AG04449 (cell line): Measurements from ENCODE around the gene CPAMD8.
"Not testable (repeated sequence)": the region's sequence is repeated elsewhere in the genome, so short reads cannot be mapped to it uniquely, and the experiment has no call there.

Experiments
- CTCF ChIA-PET: fragments of 350-600 bp; formaldehyde crosslinking; extraction: SDS; loops from one replicate; lab custom pipeline; 2021; ENCODE audit warnings: antibody characterized with exemption; lab: Yijun Ruan, JAX
- POLR2A ChIA-PET: fragments of 400-600, 350-600 bp; formaldehyde crosslinking; extraction: SDS; loops from one replicate; lab custom pipeline; 2020; ENCODE audit warnings: antibody characterized with exemption, inconsistent platforms; lab: Yijun Ruan, JAX
- DNase-seq: peaks from one replicate; pipeline ENCODE4 v3.0.0-alpha.2; 2010; ENCODE audit warnings: low read depth, low spot score
- H3K4me3 ChIP-seq: 2 replicates; pipeline ENCODE4 v1.5.1; 2011; ENCODE audit warnings: low read depth, mild to moderate bottlenecking, control low read depth, low read length
- CTCF ChIP-seq: IDR thresholded peaks from one replicate; pipeline ENCODE4 v1.5.1; 2011; ENCODE audit warnings: mild to moderate bottlenecking, moderate library complexity, low read length, control low read depth, inconsistent platforms; ENCODE audit not compliant: insufficient read depth; ENCODE audit errors: missing control alignments

Gene CPAMD8

GRCh38 chr19:16940626-16941025 is 86.0 kb downstream of the CPAMD8 start:
- ChIA-PET CTCF (interaction anchor here (0.6 kb wide), 1 partner anchor 109 kb away, joined by 3 read pairs; no protein-coding TSS in a partner anchor), POLR2A (no interaction called here)
- no peak overlapping the region for H3K4me3 ChIP-seq
- no peak for TF ChIP-seq CTCF
- no peak for DNase-seq

DNA sequence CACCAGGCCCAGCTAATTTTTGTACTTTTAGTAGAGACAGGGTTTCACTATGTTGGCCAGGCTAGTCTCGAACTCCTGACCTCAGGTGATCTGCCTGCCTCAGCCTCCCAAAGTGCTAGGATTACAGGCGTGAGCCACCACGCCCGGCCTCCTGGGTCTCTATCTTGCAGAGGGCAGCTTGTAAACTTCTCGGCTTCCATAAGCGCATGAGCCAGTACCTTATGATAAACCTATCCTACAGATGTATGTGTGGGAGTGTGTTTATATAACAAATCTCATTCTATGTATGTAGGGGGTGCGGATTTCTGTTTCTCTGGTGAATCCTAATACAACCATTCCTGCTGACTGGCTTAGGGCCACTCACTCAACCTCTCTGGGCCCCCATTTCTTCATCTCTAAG is 86.5 kb downstream of the CPAMD8 start:
- H3K4me3 ChIP-seq, DNase-seq, POLR2A ChIA-PET, CTCF ChIA-PET: not testable (repeated sequence)

DNA sequence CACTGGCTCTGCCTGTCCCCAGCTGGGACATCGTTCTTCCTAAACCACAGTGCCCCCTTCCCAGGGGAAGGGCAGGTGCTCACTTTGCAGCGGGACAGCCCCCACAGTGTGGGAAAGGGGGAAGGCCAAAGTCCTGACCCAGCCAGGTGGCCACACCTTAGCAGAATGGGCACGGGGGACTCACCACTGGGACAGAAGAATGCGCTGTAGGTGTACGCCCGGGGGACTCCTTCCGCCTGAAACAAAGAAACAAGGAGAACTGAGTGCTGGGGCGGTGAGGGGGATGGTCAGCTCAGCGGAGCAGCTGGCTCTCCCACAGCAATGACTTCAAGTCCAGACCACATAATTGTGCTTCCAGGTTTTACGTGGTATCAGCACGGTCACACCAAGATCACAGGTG is 88.4 kb downstream of the CPAMD8 start:
- no peak for TF ChIP-seq CTCF
- H3K4me3 ChIP-seq: no peak overlapping the region
- POLR2A ChIA-PET: no interaction called here
- no peak for DNase-seq
- CTCF ChIA-PET: no interaction called here

- H3K4me3 ChIP-seq, POLR2A ChIA-PET, CTCF ChIA-PET, DNase-seq: not testable (repeated sequence)
Observed at GRCh38 chr19:16937796-16938195, 88.8 kb downstream of the CPAMD8 start.

- POLR2A ChIA-PET: no interaction called here
- no peak overlapping the region for H3K4me3 ChIP-seq
- no peak for DNase-seq
- CTCF ChIA-PET: no interaction called here
- TF ChIP-seq CTCF: no peak
Observed at GRCh38 chr19:16936901-16937300, 89.7 kb downstream of the CPAMD8 start.

DNA sequence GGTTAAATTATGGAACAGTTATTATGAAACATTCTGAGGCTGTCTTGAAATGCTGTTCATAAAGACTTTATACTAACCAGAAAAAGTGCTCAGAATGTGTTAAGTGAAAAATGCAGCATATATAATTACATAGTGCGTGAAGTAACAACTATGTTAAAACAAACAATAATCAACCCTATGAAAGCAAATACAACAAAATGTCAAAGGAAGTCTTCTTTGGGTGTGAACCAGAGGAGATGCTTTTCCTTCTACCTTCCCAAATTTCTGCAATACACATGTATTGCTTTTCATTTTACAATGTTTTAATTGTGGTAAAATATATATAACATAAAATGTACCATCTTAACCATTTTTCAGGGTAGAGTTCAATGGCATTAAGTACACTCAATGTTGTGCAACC is 92.1 kb downstream of the CPAMD8 start:
- CTCF ChIA-PET: no interaction called here

DNA sequence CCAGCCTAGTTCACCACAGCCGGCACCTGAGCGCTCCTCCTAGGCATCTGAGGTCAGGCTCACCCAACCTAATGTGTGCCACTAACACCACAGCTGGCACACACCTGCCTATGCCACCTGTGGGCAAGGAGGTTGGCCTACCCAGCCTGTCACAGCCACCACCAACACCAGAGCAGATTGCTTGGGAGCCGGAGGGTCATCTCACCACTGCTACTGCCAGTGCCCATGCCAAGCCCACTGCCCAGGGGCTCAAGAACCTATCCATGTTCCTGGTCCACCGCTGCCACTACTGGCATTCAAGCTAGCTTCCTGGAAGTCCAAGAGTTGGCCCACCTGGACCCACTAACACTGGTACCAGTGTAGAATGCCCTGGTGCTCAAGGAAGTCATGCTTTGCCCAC is 95.3 kb downstream of the CPAMD8 start:
- ChIA-PET POLR2A (no interaction called here), CTCF (no interaction called here)
- TF ChIP-seq CTCF: no peak
- no peak overlapping the region for H3K4me3 ChIP-seq
- no peak for DNase-seq

More for the DNA sequence above, 92.1 kb downstream of the CPAMD8 start:
- no peak for DNase-seq
- no peak overlapping the region for H3K4me3 ChIP-seq
- POLR2A ChIA-PET: no interaction called here
- TF ChIP-seq CTCF: no peak
